DND-41 (cell line): ENCODE results near the gene KCNMA1.

Experiments
- ATAC-seq: fragments of 200-7000 bp; cut with Tn5 transposase; 3 replicates; pipeline ENCODE4 v1.9.1; 2021; ENCODE audit warnings: low read depth; ENCODE audit not compliant: insufficient read depth
- DNase-seq: peaks from one replicate; pipeline ENCODE4 v3.0.0-alpha.2; 2020
- H2AFZ ChIP-seq: 2 replicates; pipeline ENCODE4 v1.6.0; 2012; ENCODE audit warnings: low read depth, low read length
- H3K27ac ChIP-seq: 2 replicates; pipeline ENCODE4 v1.5.1; 2012; ENCODE audit warnings: low read length, inconsistent platforms
- H3K27me3 ChIP-seq: fragments of 200-600 bp; sonication (generic); 2 replicates; pipeline ENCODE4 v1.6.0; 2012; ENCODE audit warnings: low read length, mild to moderate bottlenecking, inconsistent platforms; ENCODE audit not compliant: insufficient read depth, poor library complexity
- H3K36me3 ChIP-seq: 2 replicates; pipeline ENCODE4 v1.5.1; 2012; ENCODE audit warnings: low read length, inconsistent platforms; ENCODE audit not compliant: insufficient read depth
- H3K4me1 ChIP-seq: 2 replicates; pipeline ENCODE4 v1.5.1; 2012; ENCODE audit warnings: mild to moderate bottlenecking, low read length; ENCODE audit not compliant: insufficient read depth
- H3K4me2 ChIP-seq: 2 replicates; pipeline ENCODE4 v1.6.0; 2012; ENCODE audit warnings: mild to moderate bottlenecking, moderate library complexity, low read length, inconsistent platforms; ENCODE audit not compliant: insufficient read depth
- H3K4me3 ChIP-seq, 2 experiments: fragments of 200-600 bp in 1 of 2; shearing (Covaris generic) in 1 of 2; 2 replicates each; pipeline ENCODE4 v1.5.1; 2012 to 2016; ENCODE audit warnings: inconsistent platforms in 2 of 2, low read length in 2 of 2, mild to moderate bottlenecking in 2 of 2, low read depth in 1 of 2, moderate library complexity in 1 of 2
- H3K79me2 ChIP-seq: 2 replicates; pipeline ENCODE4 v1.6.0; 2012; ENCODE audit warnings: low read length, inconsistent platforms; ENCODE audit not compliant: insufficient read depth
- H3K9ac ChIP-seq: 2 replicates; pipeline ENCODE4 v1.6.0; 2012; ENCODE audit warnings: low read depth, mild to moderate bottlenecking, inconsistent platforms, low read length, moderate library complexity
- H3K9me3 ChIP-seq: 2 replicates; pipeline ENCODE4 v1.5.1; 2012; ENCODE audit warnings: low read length, moderate library complexity, mild to moderate bottlenecking, inconsistent platforms; ENCODE audit not compliant: insufficient read depth, severe bottlenecking
- H4K20me1 ChIP-seq: 2 replicates; pipeline ENCODE4 v1.6.0; 2012; ENCODE audit warnings: low read length; ENCODE audit not compliant: insufficient read depth
- EZH2 ChIP-seq: IDR thresholded peaks from 3 replicates; pipeline ENCODE4 v1.6.1; 2012; ENCODE audit warnings: borderline replicate concordance, low read depth, mild to moderate bottlenecking, moderate library complexity, low read length, inconsistent platforms; ENCODE audit not compliant: severe bottlenecking
- TF ChIP-seq, protein P1 (sequence below): IDR thresholded peaks from 2 replicates; pipeline ENCODE4 v1.5.1; 2012; ENCODE audit warnings: borderline replicate concordance, low read length, moderate library complexity, mild to moderate bottlenecking; ENCODE audit not compliant: poor library complexity, severe bottlenecking; ENCODE audit errors: extremely low read depth

Gene KCNMA1

DNA sequence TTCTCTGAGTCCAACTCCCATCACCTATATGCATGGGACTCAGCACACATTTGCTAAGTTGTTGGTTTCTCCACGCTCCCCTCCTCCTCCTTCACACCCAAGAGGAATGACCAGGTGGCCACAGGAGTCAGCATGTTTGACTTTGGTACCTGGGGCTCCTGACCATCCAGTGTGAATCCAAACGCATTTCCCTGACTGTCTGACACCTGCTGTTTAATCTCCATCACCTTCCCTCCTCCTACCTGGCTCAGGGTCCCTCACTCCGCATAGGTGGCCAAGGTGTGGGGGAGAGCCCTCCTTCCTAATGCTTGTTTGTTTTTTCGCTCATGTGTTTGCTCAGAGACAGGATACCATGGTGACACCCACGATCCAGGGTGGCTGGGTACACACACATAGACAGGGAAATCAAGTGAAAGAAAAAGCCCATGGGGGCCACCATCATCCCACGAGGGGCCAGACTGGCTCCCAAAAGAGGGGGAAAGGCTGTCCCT is 194.9 kb downstream of the KCNMA1 start:
- Histone ChIP-seq H2AFZ (no peak overlapping the region), H3K79me2 (no peaks in the 10 kb centered on the region), H3K27me3 (peaks cover 4% of the 10 kb centered on the region), H3K4me3 (no peak overlapping the region), H3K36me3 (no peaks in the 10 kb centered on the region), H3K4me2 (no peak overlapping the region), H3K9me3 (no peaks in the 10 kb centered on the region), H3K9ac (no peak overlapping the region), H4K20me1 (no peaks in the 10 kb centered on the region), H3K27ac (no peak overlapping the region), H3K4me1 (no peaks in the 10 kb centered on the region)
- ATAC-seq (no peak), DNase-seq (no peak)
- TF ChIP-seq, protein P1, sequence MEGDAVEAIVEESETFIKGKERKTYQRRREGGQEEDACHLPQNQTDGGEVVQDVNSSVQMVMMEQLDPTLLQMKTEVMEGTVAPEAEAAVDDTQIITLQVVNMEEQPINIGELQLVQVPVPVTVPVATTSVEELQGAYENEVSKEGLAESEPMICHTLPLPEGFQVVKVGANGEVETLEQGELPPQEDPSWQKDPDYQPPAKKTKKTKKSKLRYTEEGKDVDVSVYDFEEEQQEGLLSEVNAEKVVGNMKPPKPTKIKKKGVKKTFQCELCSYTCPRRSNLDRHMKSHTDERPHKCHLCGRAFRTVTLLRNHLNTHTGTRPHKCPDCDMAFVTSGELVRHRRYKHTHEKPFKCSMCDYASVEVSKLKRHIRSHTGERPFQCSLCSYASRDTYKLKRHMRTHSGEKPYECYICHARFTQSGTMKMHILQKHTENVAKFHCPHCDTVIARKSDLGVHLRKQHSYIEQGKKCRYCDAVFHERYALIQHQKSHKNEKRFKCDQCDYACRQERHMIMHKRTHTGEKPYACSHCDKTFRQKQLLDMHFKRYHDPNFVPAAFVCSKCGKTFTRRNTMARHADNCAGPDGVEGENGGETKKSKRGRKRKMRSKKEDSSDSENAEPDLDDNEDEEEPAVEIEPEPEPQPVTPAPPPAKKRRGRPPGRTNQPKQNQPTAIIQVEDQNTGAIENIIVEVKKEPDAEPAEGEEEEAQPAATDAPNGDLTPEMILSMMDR, result no peak
- TF ChIP-seq EZH2, result no peak

GRCh38 chr10:77441353-77442166 is 196.0 kb downstream of the KCNMA1 start:
- Histone ChIP-seq H3K9ac (no peak overlapping the region), H3K4me1 (no peaks in the 10 kb centered on the region), H2AFZ (no peak overlapping the region), H3K27me3 (peaks cover 4% of the 10 kb centered on the region), H3K4me2 (no peak overlapping the region), H3K9me3 (no peaks in the 10 kb centered on the region), H3K79me2 (no peaks in the 10 kb centered on the region), H3K27ac (no peak overlapping the region), H4K20me1 (no peaks in the 10 kb centered on the region), H3K4me3 (no peak overlapping the region), H3K36me3 (no peaks in the 10 kb centered on the region)
- DNase-seq (no peak), ATAC-seq (no peak)
- TF ChIP-seq, protein P1, result no peak
- no peak for TF ChIP-seq EZH2

DNA sequence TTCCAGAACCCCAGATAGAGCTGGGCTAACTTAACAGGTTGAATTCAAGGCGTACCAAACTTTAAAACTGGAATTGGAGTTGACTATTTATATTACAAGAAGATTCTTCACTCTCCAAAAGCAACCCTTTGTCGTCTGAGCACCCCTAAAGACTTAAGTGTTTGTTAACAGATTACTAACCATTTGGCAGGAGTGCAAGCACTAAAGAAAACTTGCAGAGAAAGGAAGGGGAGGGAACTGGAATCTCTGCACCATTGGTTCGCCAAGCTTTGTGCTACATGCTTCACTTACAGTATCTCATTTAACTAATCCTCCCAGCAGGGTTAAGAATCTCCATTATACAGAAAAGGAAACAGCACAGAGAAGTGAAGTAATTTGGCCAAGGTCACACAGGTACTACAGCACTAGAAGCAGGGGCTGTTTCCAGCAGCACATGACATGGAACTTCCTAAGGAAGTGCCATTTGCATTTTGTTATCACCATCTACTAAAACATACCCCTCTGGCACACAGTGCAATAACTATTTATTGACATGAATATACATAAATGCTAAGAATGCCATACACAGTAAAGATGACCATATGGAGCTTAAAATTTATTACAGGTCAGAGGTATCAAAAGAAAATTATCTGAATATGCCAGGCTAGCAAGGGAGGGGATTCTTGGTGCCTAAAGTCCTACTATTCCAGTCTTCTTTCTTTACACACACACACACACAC is 201.2 kb downstream of the KCNMA1 start:
- Histone ChIP-seq H2AFZ (no peak overlapping the region), H3K27ac (no peak overlapping the region), H3K9ac (no peak overlapping the region), H3K4me3 (no peak overlapping the region), H3K27me3 (no peaks in the 10 kb centered on the region), H4K20me1 (no peaks in the 10 kb centered on the region), H3K79me2 (no peaks in the 10 kb centered on the region), H3K36me3 (no peaks in the 10 kb centered on the region), H3K9me3 (no peaks in the 10 kb centered on the region), H3K4me1 (no peaks in the 10 kb centered on the region), H3K4me2 (no peak overlapping the region)
- ATAC-seq (no peak), DNase-seq (no peak)
- no peak for TF ChIP-seq EZH2
- TF ChIP-seq, protein P1, result no peak
